HCEC 1CT (cell line): ENCODE results near the gene SH2B3.

Source experiments
- DNase-seq: peaks from one replicate; pipeline ENCODE4 v3.0.0-alpha.2; 2017

Gene SH2B3

DNA sequence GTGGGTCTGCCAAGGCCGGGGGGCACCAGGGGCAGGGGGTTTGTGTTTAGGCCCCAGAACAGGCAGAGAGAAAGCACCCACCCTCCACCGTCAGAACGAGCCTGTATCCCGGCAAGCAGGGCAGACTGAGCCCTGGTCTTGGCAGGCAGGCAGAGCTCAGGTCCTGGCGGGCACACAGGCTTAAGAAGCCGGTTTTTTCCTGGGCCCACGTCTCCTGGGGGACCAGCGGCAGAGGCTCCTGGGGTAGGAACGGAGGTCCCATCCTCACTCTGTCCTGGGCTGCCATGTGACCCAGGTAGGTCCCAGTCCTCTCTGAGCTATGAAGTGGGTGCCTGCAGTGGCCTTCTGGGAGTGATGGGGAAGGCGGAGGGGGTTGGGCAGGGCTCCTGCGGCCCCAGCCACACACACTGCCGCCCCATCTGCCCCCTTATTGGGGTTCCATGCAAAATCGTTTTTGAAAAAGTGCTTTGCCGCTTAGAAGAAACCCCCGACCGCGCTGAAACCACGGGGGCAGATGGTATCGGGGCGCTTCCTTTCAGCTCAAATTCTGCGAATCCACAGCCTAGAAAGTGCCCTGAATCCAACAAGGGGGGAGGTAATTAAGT is 24.2 kb downstream of the SH2B3 start:
- DNase-seq: no peak

DNA sequence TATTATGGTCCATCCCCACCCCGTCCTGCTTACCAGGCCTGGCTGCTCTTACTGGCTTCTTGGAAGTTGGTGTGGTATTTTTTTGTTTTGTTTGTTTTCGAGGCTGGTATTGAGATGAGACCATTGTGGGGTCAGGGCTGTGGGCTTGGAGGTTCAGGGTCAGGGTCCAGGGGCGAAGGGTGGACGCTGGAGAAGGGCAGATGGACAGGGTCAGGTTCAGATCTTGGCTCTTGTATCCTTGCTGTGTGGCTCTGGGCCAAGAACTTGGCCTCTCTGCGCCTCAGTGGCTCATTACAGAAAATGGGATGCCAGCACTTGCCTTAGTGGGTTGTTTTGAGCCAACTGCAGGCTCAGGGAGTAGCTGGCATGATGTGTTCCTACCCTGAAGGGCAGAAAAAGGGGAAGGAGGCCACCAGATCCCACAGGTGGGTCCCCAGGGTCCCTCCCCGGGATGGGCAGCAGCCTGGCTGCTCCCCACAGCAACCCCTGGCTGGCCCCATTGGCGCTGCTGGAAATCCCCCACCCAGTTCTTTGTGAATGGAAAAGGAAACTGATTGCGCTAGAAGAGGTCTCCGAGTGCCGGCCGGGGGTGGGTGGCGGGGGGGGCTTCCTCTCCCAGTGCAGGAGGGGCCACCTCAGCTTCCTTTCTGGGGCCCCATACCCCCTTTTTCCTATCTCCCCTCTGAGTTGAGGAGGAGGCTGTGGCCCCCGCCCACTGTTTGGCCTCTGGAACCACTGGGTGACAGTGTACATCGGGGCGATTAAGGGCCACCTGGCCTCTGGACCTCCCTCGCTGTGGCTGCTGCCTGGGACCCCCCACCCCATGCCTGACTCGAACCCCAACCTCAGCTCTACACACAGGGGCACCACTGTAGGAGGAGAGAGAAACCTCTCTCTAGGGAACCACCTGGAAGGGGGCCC is 25.0 kb downstream of the SH2B3 start:
- no peak for DNase-seq

DNA sequence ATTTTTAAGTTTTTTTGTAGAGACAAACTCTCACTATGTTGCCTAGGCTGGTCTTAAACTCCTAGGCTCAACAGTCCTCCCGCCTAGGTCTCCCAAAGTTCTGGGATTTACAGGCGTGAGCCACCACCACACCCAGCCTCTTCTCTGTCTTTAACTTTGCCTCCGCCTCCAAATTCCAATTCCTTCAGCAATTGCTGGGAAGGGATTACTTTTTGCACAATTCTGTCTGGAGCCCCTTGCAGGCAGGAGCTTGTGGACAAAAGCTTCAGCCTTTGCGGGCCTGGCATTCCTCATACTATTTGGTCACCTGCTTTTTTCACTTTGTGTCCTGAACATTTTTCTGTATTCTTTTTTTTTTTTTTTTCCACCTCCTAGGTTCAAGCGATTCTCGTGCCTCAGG is 26.0 kb downstream of the SH2B3 start:
- no peak for DNase-seq

DNA sequence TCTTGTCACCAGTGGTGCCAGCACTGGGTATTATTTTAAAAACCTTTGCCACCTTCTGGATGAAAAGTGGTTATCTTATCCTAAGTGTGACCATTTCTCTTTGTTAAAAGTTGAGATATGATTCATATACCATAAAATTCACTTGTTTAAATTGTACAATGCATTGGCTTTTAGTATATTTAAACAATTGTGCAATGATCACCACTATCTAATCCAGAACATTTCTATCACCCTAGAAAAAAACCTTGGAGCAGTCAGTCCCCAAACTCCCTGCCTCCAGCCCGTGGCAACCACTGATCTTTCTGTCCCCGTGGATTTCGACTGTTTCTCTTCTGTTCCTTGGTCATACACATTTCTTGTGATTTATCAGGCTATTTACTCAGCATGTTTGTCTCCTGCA is 28.3 kb downstream of the SH2B3 start:
- peak; percentile 51 for DNase-seq

DNA sequence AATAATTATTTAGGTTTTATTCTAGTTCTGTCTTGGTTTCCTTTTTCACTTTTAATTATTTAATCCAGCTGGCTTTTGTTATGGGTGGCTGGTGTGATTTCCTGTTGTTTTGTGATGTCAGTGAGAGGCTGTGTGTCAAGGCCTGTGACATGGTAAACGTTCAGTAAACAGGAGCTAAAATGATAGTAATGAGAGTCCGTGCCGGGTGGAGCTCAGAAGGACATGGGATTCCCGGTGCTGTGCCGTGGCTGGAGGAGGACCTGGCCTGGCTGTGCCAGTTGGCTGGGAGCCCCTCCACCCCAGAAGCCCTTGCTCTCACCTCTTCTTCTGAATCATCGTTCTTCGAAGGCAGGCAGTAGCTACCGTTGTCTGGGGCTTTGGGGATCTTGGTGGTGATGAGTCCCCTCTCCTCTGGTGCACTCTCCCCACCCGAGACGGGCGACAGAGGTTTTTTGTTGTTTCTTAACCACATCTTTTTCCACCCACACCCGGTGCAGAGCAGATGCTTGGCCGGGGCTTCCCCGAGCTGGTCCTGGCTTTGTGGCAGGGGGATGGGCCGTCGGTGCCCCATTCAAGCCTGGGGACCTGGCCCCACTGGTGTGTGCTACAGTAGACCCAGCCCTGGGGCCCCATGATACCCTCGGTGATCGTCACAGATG is 29.1 kb downstream of the SH2B3 start:
- peak; percentile 56 for DNase-seq

DNA sequence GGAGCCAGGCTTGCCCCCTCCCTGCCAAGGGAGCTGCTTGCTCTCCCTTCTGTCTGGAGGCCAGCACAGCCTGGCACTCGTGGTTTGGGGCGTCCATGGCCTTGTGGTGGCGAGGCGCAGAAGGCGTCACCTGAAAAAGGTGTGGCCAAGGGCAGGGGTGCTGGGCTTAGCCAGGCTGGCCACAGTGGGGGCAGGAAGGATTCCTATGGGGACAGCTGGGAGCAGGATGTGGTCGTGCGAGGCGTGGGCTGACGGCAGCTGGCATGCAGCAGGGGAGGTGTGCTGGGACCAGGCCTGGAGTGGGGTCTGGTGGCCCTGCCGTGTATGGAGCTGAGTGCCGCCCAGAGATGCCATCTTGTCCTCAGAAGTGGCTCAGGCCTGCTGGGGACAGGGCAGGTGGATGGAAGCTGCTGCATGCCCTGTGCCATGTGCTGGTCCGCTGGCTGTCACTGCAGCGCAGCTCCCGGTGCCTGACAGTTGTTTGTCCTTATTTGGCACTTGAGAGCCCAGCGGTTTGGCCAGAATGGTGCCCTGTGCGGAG is 30.0 kb downstream of the SH2B3 start:
- no peak for DNase-seq

DNA sequence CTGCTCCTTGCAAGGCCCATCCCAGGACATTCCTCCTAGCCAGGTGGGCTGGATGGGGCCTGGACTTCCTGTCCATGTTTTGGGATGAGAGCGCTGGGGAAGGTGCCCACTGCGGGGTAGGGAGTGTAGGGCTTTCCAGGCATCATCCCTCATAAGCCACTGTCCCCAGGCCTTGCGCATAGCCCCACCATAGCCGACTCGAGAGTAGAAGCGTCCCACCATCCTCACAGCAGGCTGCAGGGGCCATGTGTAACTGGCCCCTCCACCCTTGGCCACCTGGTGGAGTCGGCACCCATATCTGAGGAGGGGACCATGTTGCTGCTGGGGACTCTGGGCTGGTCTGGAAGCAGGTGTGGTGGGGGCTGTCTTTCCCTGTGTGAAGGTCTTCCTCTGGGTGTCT is 30.5 kb downstream of the SH2B3 start:
- DNase-seq: no peak

DNA sequence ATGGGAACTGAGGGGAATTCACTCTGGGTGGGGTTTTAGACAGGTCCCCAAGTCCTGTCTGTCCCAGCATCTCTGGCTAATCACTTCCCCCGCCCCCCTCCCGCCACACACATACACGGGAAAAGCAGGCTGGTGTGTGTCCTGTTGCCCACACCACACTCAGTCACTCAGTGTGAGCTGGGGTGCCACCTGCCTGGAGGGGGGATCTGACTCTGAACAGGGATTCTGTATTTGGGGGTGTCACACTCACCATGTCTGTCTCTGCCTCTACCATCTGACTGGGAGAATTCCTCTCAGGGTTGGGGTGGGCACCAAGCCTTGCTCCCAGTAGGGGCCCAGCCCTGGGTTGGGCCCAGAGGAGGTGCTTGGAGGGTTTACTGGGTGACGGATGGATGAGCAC is 31.1 kb downstream of the SH2B3 start:
- DNase-seq: no peak

DNA sequence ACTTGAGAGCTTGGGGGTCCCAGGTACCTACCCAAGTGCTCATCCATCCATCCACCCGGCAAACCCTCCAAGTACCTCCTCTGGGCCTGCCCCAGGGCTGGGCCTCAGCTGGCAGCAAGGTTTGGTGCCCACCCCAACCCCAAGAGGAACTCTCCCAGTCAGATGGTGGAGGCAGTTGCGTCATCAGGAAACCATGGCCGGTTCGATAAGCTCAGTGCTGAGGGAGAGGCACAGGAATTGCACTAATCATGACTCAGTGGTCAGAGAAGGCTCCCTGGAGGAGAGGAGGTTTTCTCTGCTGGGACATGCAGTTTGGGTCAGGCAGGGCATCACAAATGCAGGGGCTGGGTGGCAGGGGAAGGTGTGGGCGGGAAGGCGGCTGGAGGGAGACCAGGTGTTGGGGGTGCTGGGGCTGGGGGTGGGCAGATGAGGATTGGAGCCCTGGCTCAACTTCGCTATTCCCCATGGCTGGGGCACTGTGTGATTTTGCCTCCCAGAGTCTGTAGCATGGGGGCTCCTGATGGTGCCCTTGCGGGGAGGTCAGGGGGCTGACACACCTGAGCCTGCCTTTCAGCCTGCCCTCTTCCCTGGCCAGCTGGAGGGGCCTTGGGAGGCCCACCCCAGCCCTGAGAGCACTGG is 32.2 kb downstream of the SH2B3 start:
- DNase-seq: peak; percentile 87

DNA sequence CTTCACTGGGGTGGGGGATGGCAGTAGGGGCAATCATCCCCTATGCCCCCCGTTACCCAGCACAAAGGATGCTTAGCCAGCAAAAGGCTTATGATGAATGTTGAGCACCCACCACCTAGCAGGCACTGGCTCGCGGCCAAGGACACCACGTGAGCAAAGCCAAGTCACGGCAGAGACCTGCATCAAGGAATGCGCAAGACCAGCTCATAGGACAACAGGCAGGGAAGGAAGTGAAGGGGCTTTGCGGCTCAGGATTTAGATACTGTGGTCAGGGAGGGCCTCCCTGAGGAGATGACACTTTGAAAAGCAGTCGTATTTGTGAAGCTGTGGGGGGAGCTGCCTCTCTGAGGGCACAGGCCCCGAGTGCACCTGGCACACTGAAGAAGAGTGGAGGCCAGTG is 32.8 kb downstream of the SH2B3 start:
- no peak for DNase-seq

DNA sequence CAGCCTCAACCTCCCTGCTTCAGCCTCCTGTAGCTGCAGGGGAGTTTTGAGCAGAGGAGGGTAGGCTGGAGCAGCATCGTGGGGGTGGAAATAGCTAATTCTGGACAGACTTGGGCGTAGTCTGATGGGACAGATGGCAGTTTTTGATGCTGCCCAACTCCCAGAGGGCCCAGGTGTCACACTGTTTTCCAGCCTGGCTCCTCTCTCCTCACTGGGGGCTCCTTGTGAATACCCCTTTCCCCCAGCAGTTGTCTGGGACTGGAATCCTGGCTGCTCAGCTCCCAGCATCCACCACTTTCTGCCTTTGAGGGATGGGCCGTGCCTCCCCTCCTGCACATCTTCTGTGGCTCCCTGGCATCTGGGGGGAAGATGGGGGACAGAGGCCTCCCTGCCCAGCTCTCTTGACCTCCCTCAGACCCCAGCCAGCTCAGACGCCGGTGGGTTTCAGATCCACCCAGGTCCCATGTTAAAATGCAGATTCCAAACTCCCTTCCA is 34.0 kb downstream of the SH2B3 start:
- DNase-seq: no peak

DNA sequence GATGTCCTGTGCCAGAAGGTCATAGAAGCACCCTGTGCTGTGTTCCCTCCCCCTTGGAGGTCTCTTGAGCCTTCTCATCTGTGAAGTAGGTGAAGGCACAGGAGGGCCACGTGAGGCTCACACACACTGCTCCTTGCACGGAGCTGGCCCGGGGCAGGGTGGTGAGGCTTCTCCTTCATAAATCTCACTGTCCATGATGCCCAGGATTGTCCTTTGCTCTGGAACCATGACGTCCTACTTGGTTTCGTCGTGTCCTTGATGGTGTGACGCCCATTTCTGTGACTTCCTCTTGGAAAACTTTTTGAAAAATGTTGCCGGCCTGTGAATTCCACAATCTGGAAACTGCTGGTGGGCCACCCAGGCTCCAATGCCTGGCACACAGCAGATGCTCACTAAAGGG is 34.4 kb downstream of the SH2B3 start:
- no peak for DNase-seq

DNA sequence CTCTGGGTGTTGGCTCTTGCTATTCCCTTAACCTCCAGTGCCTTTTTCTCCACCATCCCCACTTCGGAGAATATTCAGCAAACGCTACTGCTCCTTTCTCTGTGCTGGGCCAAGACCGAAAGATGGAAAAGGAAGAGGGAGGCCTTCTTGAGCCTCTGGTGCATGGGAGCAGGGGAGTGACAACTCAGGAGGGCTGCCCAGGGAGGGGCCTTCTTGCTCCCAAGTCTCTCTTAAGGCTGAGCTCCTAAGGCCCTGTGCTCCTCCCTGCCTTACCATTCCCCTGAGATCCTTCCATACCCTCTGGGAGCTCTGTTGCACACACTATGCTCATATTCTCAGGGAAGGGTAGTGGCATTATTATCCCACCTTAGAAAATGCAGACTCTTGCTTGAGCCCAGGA is 34.9 kb downstream of the SH2B3 start:
- DNase-seq: no peak

DNA sequence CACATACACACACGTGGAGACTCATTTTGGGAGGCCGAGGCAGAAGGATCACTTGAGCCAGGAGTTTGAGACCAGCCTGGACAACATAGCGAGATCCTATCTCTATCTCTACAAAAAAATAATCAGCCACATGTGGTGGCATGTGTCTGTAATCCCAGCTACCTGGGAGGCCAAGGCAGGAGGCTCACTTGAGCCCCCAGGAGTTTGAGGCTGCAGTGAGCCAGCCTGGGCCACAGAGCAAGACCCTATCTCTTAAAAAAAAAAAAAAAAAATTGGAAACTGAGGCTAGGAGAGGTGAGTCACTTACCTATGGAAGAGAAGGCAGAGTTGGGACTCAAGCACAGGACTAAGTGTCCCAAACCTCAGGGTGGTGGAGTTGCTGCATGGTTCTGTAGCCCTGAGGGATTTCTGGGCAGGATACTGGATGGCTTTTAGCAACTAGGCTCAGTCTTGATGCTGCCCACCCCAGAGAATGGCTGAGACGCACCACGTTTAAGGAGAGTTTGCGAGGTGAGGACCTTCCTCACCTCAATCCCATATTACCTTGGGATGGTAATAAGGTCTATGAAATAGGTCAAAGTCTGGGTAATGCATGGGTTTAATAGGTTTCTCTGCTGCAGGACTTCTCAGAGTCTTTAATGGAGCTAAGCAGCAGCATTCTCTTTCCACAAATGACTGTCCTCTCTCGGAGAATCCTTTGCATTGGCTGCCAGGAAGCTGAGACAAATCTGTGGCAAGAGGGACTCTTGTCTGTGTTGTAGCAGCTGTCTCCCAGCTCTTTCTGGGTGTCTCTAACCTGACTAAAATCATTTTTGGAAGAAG is 35.6 kb downstream of the SH2B3 start:
- no peak for DNase-seq

DNA sequence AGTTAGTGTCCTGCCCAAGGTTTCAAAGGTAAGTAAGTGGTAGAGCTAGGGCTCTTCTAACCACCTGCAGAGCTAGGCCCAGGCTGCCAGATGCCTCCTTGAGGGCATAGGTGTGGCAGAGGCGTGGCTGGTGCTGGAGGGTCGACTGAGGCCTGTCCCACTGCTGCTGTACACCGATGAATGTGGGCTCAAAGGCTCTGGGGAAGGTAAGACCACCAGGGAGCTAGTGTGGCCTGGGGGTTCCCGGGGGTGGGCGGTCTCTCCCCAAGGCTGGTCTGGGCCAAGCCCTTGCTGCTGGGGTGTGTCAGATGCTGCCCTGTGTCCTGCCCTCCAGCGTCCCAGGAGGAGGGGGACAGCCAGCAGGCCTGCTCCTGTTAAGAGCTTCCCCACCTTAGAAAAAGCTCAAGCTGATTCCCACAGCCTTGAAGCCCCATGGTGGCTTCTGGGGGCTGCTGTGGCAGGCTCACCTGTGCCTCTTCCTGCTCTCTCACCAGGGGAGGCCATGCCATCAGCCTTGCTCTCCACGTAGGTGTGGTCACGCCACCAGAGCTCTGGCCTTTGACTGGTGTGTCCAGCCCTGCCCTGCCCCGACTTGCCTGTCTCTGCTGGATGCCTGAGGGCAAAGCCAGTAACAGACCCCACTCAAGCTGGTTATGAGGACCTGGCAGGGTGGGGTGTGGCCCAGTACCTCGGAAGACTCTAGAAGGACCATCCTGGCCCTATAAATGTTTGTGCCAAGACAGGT is 36.8 kb downstream of the SH2B3 start:
- DNase-seq: no peak

DNA sequence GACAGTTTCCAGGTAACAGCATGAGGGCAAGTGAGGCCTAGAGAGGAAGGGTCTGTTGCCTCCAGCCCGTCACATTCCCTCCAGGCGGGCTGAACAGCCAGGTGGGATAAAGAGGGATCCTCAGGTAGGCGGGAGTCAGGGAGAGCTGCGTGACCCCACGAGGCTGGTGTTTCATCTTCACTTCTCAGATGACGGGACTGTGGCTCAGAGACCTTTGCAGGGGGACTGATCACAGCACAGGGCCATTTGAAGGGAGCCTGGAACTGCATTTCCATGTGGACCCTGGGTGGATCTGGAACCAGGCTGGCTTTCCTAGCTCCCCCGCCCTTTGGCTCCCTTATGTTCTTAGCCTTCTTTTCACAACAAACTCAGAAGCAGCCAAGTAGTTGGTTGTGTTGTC is 37.4 kb downstream of the SH2B3 start:
- no peak for DNase-seq

DNA sequence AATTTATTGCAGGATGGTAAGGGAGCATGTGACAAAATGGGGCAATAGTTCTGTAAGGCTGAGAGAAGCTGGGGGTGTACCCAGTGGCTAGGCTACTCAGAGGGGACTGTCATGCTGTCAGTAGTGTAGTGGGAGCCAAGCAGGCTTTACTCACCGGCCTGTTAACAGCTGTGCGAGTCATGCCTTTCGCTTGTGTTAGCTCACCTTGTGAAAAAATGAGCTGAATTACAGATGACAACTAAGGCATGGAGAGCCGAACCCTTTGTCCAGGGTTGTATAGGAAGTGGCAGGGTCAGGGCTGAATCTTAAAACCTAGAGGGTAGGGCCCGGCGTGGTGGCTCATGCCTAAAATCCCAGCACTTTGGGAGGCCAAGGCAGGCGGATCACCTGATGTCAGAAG is 37.9 kb downstream of the SH2B3 start:
- DNase-seq: peak; percentile 59

DNA sequence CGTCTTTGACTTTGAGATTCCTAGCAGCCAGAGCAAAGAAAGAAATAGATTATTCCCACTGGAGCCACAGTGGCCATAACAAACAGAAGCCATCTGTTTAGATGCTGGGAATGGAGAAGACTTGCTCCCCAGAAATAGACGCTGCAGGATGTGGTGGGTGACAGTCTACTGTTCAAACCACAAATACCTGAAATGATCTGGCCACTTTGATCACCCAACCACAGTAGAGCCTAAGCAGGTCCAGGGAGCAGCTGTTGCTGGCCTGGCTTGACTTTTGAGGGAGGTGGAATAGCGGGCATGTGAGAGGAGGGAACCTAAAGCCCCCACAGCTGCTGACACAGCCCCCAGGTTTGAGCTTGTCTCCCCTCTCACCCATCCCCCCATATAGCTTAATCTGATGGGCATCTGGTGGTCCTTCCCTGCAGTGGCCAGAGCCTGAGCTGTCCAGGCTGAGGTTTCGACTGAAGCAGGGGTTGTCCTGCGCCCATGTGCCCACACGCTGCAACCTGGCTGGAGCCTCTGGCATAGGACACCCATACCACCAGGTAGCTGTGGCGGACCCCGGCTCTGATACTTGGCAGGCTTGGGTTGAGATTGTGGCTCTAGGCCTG is 38.7 kb downstream of the SH2B3 start:
- DNase-seq: peak; percentile 38

DNA sequence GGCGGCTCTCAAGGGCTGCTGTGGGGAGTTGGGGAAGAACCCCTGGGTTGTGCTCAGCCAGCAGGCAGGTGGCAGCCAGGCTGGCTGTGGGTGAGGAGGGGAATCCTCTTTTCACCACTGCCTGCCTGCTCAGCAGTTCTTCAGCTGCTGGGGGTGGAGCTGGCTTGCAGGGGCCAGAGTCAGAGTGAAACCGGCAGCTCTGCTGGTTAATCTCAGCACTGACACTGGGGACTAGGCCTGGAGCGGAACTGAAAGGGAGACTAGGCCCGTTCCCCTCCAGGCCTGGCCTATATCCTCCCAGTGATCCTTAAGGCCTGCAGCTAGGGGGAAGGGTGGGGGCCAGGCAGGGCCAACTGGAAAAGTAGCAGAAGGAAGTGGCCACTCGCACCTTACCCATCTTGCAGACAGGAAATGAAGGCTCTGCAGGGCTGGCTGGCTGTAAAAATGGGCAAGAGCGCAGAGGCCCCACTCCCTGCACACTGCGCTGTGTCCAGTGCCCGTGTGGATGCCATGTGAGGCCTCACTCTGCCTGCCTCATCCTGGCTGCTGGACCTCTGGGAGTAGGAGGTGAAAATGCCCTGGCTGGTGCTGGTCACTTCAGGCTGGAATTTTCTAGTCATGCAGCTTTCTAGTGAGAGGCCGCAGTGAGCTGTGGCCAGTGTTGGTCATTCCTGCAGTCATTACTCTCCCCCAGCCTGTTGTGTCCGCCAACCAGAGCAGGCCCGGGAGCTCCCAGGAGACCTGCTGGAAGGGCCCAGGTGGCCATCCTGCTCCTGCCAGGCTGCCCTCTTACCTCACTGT is 39.4 kb downstream of the SH2B3 start:
- DNase-seq: no peak
